ENCODE data around the gene FBLN2. TPM values are rescaled to one million over a fixed set of nuclear protein-coding genes. Genes with fewer than 3 reads are reported as not detected.

The FBLN2 gene
- polyA plus RNA-seq, 3 donors, result 0.08 TPM; not detected in 2

- intact Hi-C loops (cut with micrococcal nuclease), result no loop called here
- WGBS (ENCODE audit: insufficient coverage), result 86% methylated on average over 4 of the region's 4 CpGs
These were observed 42.2 kb upstream of the FBLN2 start for GRCh38 chr3:13506680-13507079.

GRCh38 chr3:13507247-13507569 lies 41.7 kb upstream of the FBLN2 start:
- Histone ChIP-seq H3K27me3 (ENCODE audit: control insufficient read depth in 2 of 2, insufficient read depth in 2 of 2, low read length in 2 of 2) (no peaks in the 10 kb centered on the region), H3K9ac (ENCODE audit: insufficient read depth, low read length, poor library complexity, severe bottlenecking) (no peak overlapping the region), H3K4me3 (replicated peaks in 1 of 3; ENCODE audit: low read depth in 2 of 3, low read length in 3 of 3) (no peak overlapping the region), H3K36me3 (replicated peaks in 1 of 2; ENCODE audit: control insufficient read depth in 1 of 2, insufficient read depth in 2 of 2, low read length in 2 of 2) (no peaks in the 10 kb centered on the region), H2AFZ (ENCODE audit: insufficient read depth, low read depth, low read length, poor library complexity, severe bottlenecking) (no peak overlapping the region), H4K20me1 (ENCODE audit: insufficient read depth, low read length) (no peaks in the 10 kb centered on the region), H3K27ac (ENCODE audit: low read depth in 1 of 2, low read length in 2 of 2) (no peak overlapping the region), H3K4me1 (ENCODE audit: control insufficient read depth in 1 of 2, insufficient read depth in 2 of 2, low read length in 2 of 2) (no peaks in the 10 kb centered on the region), H3K9me3 (replicated peaks in 1 of 2; ENCODE audit: control insufficient read depth in 1 of 2, insufficient read depth in 1 of 2, low read length in 2 of 2) (no peaks in the 10 kb centered on the region), H3K79me2 (ENCODE audit: insufficient read depth, low read length) (no peaks in the 10 kb centered on the region), H3K4me2 (replicated peaks; ENCODE audit: extremely low read depth, low read length, poor library complexity, severe bottlenecking) (no peak overlapping the region)
- H3K9me3 Mint-ChIP-seq, result peaks cover 0 to 2% (median 0%) of the 10 kb centered on the region in 7 donors
- DNase-seq, result no peak
- peaks cover 0 to 2% of the 10 kb centered on the region in 2 donors for H3K36me3 Mint-ChIP-seq
- WGBS (ENCODE audit: insufficient coverage), result 65% methylated on average over 2 of the region's 3 CpGs
- H3K27ac Mint-ChIP-seq, result no peak overlapping the region
- no peaks in the 10 kb centered on the region for H3K4me1 Mint-ChIP-seq
- H3K4me3 Mint-ChIP-seq, result no peak overlapping the region
- intact Hi-C loops (cut with micrococcal nuclease), result no loop called here
- TF ChIP-seq CTCF (IDR thresholded peaks at IDR 0.05), result no peak
- H3K27me3 Mint-ChIP-seq (ENCODE audit: low read depth in 3 of 3), result peaks cover 1 to 5% (median 4%) of the 10 kb centered on the region in 3 donors

More at GRCh38 chr3:13506680-13507079, 42.2 kb upstream of the FBLN2 start:
- H3K36me3 Mint-ChIP-seq, result peaks cover 0 to 2% of the 10 kb centered on the region in 2 donors
- H3K4me3 Mint-ChIP-seq, result no peak overlapping the region
- H3K9me3 Mint-ChIP-seq, result peaks cover 0 to 2% (median 0%) of the 10 kb centered on the region in 7 donors
- peaks cover 1 to 7% (median 5%) of the 10 kb centered on the region in 3 donors for H3K27me3 Mint-ChIP-seq (ENCODE audit: low read depth in 3 of 3)
- no peak for DNase-seq
- Histone ChIP-seq H3K27me3 (ENCODE audit: control insufficient read depth in 2 of 2, insufficient read depth in 2 of 2, low read length in 2 of 2) (no peaks in the 10 kb centered on the region), H2AFZ (ENCODE audit: insufficient read depth, low read depth, low read length, poor library complexity, severe bottlenecking) (no peak overlapping the region), H3K4me2 (replicated peaks; ENCODE audit: extremely low read depth, low read length, poor library complexity, severe bottlenecking) (no peak overlapping the region), H3K36me3 (replicated peaks in 1 of 2; ENCODE audit: control insufficient read depth in 1 of 2, insufficient read depth in 2 of 2, low read length in 2 of 2) (no peaks in the 10 kb centered on the region), H3K9me3 (replicated peaks in 1 of 2; ENCODE audit: control insufficient read depth in 1 of 2, insufficient read depth in 1 of 2, low read length in 2 of 2) (no peaks in the 10 kb centered on the region), H3K79me2 (ENCODE audit: insufficient read depth, low read length) (no peaks in the 10 kb centered on the region), H4K20me1 (ENCODE audit: insufficient read depth, low read length) (no peaks in the 10 kb centered on the region), H3K4me3 (replicated peaks in 1 of 3; ENCODE audit: low read depth in 2 of 3, low read length in 3 of 3) (no peak overlapping the region), H3K4me1 (ENCODE audit: control insufficient read depth in 1 of 2, insufficient read depth in 2 of 2, low read length in 2 of 2) (no peaks in the 10 kb centered on the region), H3K27ac (ENCODE audit: low read depth in 1 of 2, low read length in 2 of 2) (no peak overlapping the region), H3K9ac (ENCODE audit: insufficient read depth, low read length, poor library complexity, severe bottlenecking) (no peak overlapping the region)
- H3K27ac Mint-ChIP-seq, result peak overlapping the region in 1 of 7 donors; percentile 37
- no peak for TF ChIP-seq CTCF (IDR thresholded peaks at IDR 0.05)
- H3K4me1 Mint-ChIP-seq, result no peaks in the 10 kb centered on the region

Data from CD14-positive monocyte (primary cell).